ENCODE measurements around the gene WEE2.
"Not testable (repeated sequence)": the region's sequence is repeated elsewhere in the genome, so short reads cannot be mapped to it uniquely, and the experiment has no call there.

Gene WEE2

DNA sequence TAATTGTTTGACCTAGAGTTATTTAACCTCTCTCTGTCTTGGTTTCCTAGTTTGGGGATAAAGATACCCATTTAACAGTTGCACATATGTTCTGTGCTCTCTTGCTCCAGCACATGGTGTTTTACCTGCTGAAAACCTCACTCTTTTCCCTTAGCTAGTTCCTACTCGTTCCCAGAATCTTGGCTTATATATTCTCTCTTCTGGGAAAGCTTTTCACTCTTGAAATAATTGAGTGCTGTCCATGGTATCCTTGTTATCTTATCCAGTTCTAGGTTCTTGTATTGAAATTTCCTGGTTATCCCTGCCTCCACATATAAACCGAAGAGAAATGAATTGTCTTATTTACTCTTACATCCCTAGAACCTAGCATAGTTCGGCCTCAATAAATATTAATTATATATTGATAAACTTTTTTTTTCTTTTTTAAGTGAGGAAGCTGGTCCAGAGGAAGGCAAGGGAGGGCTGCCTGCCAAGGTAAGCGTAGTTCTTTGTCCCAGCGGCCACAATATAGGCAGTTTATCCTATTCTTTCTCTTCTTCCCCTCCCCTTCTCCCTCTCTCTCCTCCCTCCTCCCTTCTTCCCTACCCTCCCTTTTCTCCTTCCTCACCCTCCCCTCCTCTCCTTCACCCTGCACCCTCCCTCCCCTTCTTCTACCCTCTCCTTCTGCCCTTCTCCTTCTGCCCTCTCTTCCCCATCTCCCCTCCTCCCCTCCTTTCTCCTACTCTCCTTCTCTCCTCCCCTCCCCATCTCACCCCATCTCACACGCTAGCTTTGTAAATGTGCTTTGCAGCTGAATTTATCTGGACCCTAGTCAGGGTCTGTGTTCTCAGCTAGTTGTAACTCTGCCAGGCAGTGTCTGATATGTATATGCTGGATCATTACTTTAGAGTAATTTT is 7.9 kb downstream of the WEE2 start:
- no peak for DNase-seq

DNA sequence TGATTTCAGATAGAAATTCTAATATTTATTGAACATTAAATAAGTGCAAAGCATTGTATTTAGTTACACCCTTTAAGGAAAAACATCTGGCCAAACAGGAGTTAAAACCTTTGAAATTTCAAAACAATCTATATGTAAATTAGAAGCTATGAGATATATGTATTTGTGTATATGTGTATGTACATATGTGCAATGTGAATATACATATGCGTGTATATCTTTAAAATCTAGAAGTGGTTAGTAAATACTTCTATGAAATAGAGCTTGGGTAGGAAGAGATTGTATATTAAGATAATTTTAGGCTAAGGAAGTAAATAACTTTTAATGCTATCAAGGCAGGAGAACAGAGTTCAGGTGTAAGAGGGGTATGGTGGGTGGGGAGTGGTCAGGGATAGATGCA is 9.3 kb downstream of the WEE2 start:
- DNase-seq = no peak

DNA sequence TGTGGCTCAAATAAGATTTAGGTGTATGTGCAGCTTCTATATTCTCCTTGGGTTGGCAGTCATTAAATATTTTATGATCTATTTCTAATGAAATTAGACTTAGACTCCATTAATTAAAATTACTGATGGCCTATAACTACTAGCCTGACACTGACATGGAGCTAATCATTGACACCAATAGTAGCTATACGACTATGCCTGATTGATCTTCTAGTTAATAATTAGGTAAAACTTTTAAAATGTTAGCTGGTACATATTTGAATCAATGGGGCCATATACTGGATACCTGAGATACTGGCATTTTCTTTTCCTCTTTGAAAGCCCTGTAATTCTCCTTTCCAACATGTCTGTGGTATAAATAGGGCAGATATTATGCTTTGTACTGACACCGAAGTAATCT is 14.4 kb downstream of the WEE2 start:
- DNase-seq = no peak

DNA sequence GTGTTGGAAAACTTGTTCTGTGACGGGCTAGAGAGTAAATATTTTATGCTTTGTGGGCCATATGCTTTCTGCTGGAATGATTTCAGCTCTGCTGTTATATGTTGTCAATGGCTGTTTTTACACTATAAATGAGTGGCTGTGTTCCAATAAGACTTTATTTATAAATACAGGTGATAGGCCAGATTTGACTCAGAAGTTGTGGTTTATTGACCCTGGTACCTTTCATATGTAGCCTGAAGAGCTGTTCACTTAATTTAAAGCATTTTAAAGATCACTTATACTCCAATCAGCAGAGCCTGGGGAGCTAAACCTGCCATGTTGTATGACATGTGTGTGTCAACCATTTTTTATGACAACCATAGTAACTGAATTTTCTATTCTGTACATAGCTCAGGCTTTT is 20.9 kb downstream of the WEE2 start:
- no peak for DNase-seq

DNA sequence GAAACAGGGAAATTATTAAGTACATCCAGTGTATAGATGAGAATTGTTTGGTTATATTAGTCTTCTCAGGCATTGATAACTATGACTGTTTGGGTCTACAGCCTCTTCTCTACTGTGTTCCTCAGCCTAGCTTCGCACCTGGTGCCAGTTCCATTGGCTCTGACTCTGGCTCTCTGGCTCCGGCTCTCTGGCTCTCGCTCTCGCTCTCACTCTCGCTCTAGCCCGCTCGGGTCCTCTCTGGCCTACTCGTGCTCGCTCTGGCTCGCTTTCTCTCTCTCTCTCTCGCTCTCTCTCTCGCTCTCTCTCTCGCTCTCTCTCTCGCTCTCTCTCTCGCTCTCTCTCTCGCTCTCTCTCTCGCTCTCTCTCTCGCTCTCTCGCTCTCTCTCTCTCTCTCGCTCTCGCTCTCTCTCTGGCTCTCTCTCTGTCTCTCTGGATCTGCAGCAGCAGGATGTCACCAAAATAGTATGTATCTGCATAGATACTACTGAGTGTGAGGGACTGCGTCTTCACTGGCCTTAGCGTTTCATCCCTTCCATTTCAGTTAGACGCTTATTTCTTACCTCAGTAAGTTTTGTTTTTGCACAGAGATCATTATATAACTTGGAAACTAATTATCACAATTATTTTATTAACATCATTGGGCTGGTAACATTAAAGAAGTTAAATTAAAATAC is 23.5 kb downstream of the WEE2 start:
- no peak for DNase-seq

DNA sequence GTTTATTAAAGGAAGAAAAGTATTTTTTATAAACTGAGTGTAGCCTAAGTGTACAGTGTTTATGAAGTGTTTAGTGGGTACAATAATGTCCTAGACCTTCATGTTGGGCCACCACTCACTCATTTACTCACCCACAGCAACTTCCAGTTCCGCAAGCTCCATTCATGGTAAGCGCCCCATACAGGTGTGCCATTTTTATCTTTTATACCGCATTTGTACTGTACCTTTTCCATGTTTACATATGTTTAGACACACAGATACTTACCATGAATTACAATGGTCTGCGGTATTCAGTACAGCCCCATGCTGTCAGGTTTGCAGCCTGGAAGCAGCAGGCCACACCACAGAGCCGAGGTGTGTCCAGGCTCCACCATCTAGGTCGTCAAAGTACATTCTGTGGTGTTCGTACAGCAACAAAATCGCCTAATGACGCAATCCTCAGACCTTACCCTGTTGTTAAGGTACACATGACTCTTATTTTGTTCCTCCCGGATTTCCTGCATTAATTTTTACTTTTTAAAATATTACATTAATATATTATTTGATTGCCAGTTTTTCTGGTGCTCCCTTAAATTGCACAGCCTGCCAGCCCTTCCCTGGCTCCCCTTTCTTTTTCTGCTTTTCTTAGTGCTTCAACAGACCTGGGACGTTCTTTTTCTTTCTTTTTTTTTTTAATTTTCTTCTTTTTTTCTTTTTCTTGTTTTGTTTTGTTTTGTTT is 29.1 kb downstream of the WEE2 start:
- peak; percentile 40 for DNase-seq

DNA sequence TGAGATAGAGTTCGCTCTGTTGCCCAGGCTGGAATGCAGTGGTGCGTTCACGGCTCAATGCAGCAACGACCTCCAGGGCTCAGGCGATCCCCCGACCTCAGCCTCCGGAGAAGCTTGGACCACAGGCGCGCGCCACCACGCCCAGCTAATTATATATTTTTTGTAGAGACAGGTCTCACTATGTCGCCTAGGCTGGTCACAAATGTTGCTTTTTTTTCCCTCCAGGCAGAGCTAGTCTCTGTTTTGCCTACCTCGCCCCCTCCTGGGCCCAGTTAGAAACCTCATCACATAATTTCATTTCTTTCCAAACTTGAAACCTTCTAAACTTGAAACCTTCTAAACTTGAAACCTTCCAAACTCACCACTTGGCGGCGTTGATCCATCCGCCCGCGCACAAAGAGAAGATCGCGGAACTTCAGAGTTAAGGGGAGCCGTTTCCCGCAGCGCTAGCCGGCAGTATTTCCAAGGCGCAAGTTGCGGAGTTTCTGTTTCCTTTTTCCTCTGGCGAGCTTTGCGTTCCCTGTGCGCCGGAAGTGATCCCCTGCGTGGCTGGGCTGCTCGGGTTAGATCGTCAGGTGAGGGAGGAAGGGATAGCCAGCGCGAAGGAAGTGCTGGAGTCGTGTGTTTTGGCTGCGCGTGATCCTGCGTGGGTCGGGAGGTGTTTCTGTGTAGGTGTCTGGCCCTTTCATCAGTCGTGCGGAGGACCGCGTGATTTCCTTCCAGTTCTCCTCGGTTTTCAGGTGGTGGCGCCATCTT is 29.9 kb downstream of the WEE2 start, which contains the start of gene SSBP1:
Gene SSBP1, plus strand, starts transcription at position 523 of the 756 bp plus-strand sequence. CDS start 809 bp downstream, outside the sequence.
- DNase-seq = peak; percentile 98

DNA sequence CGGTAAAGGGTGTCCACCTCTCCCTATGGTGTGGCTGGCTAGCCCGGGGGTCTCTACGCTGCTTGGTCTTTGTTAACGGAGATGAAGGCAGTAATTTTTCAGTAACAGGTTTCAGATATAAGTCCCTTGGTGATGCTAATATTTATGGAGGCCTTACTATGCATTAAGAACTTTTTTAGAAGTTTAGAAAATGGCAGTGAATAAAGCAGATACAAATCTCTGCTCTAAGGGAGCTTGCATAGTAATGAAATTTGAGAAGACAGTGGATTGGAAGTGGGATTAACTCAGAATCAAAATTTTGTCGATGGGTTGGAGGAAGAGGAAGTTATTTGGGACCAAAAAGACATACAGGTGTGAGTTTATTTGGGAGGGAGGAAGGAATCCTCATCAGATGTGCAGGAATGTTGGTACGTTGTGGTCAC is 30.4 kb downstream of the WEE2 start:
- DNase-seq = no peak

DNA sequence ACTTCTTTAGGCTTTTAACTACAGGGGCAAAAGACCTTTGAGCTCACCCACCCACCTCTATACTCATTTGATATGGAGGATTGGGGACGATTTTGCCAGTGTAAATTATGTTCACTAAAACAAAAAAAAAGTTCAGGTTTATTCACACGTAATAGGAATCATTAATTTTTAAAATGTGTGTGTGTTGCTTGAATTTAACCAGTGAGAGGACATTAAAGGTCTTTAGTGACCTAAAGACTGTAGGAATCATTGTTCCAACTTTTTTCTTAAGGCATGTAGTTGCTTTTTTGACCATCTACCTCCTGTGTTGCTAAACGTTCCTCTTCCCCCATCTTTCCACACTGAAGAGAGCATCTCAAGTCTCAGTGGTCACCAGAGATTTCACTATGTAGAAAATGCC is 31.1 kb downstream of the WEE2 start:
- no peak for DNase-seq

DNA sequence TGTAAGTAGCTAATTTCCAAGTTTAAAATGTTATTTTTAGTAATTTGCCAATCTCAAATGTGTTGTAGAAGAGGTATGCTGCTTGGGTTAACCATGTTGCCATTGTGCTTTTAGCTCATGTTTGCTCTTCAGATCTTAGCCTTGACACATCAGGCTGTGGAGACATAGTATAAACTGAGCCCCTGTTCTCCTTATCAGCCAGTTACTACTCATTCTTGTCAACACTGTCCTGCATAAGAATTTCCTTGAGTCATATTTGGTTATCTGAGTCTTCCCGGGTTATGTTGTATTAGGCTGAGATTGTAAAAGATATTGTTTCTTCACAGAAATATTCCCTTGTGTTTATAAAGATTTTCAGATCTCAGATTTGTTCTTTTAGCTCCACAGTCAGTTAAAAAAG is 34.1 kb downstream of the WEE2 start:
- no peak for DNase-seq

DNA sequence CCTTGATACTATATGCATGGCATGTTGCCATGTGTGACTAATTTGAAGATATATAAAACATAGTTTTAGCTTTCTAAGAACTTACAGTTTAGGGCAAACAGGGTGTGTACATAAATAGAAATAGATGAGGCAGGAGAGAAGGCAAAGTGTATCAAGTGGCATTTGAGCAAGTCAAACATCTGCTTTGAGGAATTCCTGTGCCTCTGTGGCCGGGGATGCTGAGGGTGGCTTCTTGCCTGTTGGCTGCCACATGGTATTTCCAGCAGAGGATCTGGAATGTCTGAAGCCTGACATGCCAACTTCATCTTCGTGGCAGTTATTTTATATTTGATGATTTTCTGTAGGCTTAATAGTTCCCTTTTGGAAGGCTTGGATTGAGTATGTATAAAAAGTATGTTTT is 36.0 kb downstream of the WEE2 start:
- DNase-seq = no peak

DNA sequence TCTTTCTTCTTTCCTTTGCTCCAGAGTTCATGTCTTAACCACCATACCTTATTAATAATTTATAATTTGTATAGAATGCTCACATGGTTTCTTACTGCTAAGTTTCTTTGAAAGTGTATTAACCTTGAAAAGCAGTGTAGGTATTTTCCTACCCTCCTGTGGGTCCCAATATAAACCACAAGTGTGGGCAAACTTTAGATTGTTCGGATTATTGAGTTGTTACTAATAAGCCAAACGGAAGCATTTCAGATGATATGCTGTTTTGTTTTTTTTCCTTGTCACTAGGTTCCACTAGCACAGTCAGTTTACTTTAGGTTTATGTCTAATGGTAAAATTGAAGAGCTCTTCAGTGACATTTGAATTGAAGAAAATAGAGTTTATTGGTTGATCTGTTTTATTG is 40.2 kb downstream of the WEE2 start:
- DNase-seq = no peak

DNA sequence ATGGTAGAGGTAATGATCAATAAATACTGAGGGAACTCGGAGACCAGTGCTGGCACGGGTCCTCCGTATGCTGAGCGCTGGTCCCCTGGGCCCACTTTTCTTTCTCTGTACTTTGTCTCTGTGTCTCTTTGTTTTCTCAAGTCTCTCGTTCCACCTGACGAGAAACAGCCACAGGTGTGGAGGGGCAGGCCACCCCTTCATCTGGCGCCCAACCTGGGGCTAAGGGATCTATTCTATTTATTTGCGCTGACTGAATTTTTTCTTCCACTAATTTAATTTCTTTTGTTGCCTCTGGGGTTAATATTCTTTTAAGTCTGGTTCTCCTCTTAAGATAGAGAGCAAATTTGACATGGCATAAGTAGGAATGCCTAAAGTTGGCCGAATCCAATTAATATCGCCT is 43.8 kb downstream of the WEE2 start:
- peak; percentile 25 for DNase-seq

DNA sequence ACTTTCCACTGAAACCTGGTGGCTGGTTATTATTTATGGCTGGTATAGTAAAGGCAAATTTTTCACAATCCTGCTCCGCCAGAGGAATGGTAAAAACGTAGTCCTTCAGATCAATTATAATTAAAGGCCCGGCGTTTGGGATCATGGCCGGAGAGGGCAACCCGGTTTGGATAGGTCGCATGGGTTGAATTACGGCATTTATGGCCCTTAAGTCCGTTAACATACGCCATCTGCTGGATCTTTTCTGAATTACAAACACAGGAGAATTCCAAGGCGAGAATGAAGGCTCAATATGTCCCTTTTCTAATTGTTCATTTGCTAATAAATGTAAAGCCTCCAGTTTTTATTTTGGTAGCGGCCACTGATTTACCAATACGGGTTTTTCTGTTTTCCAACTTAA is 44.5 kb downstream of the WEE2 start:
- peak; percentile 41 for DNase-seq

DNA sequence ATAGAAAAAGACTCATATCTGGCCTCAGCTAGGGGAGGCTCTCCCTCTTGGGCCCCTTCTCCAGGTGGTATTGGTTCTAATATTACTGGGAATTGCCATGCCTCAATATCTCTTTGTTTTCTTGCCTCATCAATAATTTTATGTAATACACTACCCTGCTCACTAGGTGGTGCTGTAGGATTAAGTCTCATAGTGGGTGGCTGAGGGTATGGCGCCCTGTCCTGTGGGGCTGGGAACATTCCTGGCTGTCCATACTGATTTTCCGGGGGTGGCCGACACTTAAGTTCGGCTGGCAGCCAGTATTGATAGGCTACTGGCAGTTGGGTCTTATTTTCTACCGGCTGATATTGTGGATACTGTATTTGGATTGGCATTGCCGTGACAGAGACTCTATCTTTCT is 46.8 kb downstream of the WEE2 start:
- DNase-seq = peak; percentile 69

DNA sequence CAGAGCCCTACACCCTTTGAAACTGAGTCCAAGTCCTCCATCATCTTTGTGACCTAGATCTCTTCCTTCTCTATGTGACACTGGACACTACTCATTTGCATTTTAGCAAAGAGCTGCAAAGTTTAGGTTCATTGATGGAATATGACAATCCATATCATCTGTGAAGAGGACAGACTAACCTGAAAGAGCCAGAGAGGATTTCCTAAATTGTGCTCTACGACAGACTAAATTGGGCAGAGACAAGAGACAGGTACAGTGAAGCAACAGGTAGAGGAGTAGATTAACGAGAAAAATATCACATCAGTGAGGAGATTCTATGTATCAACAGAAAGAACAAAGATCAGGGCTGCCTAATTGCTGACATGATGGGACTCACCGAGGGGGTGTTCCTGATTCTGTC is 55.6 kb downstream of the WEE2 start, which contains the start of gene TAS2R3:
Gene TAS2R3, plus strand, starts transcription at position 301 of the 400 bp plus-strand sequence. Its CDS starts 62 bp downstream, at position 363.
- no peak for DNase-seq

DNA sequence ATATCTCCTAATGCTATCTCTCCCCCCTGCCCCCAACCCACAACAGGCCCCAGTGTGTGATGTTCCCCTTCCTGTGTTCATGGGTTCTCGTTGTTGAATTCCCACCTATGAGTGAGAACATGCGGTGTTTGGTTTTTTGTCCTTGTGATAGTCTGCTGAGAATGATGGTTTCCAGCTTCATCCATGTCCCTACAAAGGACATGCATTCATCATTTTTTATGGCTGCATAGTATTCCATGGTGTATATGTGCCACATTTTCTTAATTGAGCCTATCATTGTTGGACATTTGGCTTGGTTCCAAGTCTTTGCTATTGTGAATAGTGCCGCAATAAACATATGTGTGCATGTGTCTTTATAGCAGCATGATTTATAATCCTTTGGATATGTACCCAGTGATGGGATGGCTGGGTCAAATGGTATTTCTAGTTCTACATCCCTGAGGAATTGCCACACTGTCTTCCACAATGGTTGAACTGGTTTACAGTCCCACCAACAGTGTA is 62.0 kb downstream of the WEE2 start:
- not testable (repeated sequence) for DNase-seq

DNA sequence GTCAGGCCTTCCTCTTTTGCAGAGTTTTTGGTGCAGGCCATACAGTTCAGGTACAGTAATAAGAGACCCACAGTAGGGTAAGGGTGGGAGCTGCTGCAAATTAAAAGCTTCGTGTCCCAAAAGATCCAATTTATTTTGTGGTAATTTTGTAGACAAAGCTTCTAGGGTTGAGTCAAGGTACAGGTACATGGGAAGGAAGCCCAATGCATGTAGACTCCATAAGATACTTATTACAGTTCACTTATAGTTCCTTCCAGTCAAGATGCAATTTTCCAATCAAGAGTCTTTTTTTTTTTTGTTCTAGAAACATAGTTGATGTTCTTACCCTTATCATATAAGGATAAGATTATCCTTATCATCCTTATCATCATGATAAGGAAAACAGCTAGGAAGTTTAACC is 68.2 kb downstream of the WEE2 start, which contains the start of gene TAS2R4:
Gene TAS2R4, plus strand, starts transcription at position 301 of the 400 bp plus-strand sequence. CDS start 1,815 bp downstream, outside the sequence.
- no peak for DNase-seq

Data from hematopoietic multipotent progenitor cell treated with erythropoietin and hydrocortisone succinate and interleukin-3 and kit ligand, for 8 days (in vitro differentiated cells).